CD4-positive, alpha-beta T cell treated with Interleukin-2 at 100 ng/mL for 4 hours (primary cell): ENCODE data around the gene TMC8.

Experiments
- DNase-seq: peaks from one replicate; pipeline ENCODE4 v3.0.0-alpha.2; 2020; ENCODE audit warnings: low spot score

Gene TMC8

DNA sequence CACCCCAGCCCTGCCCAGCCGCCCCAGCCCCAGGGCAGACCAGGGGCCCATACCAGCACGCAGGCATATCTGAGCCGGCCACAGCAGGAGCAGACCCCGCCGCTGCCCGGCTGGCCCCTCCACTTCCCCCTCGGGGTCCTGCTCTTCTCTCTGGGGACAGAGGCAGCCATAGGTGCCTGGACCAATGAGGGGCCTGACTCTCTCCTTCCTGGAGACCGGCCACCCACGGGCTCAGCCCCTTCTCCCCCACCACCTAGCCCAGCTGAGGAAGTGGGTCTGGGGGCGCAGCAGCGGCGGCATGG, 5.8 kb upstream of the TMC8 start:
- no peak for DNase-seq

- peak; percentile 39 for DNase-seq
Observed at GRCh38 chr17:78125138-78125913, 5.2 kb upstream of the TMC8 start.

DNA sequence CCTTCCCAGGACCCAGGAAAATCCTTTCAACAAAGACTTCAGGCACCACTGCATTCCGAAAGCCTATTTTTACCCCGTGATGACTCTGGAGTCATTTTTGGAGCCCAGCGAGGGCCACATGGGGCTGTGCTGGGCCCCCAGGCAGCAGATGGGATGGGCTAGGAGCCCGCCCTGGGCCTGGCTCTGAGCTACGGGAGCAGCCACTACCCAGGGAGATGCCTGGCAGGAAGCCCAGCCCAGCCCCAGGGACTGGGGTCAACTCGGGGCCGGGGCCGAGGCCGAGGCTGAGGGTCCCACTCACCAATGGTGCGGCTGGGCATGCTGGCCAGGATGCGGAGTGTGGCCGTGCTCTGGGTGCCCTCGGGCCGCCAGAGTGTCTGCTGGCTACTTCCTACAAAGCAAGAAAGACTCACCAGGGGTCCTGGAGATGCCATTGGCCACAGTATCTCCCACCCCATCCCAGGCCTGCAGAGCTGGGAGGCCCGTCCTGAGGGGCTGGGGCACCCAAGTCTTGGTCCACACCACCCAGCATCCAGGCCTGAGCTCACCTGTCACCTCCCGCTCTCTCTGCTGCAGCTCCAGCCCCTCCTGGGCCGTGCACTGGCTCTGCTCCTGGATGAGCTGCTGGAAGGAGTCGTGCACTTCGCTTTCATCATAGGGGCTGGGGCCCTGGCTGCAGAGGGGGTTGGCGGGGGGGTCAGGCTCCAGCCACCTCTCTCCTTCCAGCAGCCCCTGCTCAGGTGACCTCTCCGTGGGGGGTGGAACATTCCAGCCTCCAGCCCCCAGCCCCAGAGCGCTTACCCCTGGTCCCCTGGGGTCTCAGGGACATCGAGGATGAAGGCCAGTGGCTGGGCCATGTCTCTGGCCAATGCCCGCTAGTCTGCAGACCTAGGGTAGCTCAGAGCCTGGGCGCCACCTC, 4.3 kb upstream of the TMC8 start:
- no peak for DNase-seq

GRCh38 chr17:78126895-78127238, 3.7 kb upstream of the TMC8 start:
- DNase-seq: no peak

DNA sequence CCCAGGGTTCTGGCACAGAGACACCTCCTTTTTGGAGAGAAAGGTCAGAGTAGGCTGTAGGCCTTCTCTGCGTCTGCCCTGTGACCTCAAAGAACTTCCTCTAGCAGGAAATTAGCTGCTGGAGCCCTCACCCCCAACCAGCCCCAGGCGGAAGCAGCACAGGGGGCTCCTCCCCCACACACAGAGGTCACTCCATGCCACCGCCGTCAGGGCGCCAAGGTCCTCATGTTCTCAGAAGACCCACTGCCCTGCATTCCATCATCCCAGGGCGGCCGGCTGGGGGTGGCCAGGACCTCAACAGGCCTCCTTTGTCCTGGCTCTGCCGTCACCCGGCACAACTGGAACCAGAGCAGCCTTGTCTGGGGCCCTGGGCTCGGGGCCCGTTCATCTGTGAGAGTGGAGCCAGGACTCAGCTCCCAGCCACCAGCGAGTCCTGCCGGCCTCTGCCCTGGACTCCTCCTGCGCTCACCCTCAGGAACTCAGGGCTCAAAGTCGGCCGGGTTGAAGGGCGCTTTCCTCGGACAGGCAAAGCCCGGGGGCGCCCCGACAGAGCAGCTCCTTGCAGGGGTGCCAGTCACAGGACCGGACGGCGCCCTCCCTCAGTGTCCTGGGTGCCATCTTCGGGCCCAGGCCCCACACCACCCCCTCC, 3.2 kb upstream of the TMC8 start:
- peak; percentile 73 for DNase-seq

- DNase-seq: no peak
Observed at GRCh38 chr17:78127888-78128550, 2.6 kb upstream of the TMC8 start.

DNA sequence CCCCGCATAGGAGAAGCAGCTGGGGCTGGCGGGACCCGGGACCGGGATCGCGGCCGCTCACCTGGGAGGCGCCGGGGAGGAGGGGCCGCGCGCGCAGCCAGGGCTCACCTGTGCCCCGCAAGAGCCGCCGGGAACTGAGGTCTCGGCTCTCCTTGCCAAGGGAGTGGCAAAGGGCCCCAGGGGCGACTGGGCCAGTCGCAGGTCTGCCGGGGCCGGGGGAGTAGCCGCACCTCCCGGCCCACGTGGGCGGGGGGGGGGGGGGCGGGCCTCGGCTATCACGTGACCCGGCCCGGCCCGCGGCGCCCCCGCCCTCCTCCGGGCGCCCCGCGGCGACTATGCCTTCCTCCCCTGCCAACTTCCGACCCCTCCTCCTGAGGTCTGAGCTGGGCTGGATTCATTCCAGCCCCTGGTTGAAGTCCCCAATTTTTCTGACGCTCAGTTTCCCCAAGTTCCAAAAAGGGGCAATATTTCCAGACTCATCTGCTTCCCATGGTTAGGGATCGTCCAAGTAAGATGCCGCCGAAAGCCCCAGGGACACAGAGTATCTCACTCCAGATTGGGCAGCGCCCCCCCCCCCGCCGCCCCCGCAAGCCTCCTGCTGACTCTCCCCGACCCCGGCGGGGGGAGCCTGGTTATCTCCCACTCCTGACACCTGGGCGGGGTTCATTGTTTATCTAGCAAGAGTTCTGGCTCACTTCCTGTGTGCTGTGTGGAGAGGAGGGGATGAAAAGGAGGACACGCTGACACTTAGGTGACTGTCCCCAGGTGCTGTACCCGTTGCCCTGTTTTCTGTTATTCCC, 1.8 kb upstream of the TMC8 start, which contains the start of gene TMC6:
Gene TMC6, minus strand, starts transcription at position 205 of the 800 bp plus-strand sequence. CDS start 1,923 bp downstream, outside the sequence.
- DNase-seq: peak; percentile 81

GRCh38 chr17:78129351-78130089, 1.1 kb upstream of the TMC8 start:
- DNase-seq: peak; percentile 47

- DNase-seq: no peak
Observed at GRCh38 chr17:78130090-78130436, 508 bp upstream of the TMC8 start.

DNA sequence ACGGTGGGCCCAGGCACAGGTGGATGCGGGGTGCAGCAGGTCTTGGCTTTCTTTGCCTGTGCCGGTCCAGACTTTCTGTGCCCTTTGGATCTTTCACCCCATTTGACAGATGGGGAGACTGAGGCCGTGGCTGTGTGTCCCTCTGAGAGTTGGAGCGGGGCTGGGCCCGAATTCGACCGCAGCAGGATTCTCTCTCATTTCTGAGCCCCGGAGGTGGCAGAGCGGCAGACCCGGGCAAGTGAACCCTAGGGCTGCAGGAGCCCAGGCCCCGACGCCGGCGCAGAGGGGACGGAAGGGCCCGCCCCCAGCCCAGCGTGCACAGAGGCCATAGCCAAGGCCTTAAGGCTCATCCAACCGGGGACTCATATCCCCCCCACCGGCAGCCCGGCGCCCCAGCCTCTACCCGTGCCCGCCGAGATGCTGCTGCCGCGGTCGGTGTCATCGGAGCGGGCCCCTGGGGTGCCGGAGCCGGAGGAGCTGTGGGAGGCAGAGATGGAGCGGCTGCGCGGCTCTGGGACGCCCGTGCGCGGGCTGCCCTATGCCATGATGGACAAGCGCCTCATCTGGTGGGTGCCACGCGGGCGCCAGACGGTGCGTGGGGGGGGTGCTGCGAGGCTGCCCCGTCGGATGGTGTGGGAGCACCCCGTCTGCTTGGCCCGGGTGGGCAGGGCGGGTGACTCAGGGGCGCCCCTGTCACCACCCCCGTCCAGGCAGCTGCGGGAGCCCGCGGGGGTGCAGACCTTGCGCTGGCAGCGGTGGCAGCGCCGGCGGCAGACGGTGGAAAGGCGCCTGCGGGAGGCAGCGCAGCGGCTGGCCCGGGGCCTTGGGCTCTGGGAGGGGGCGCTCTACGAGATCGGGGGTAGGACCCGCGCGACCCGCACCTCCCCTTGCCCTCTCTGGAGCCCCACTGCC, 857 bp downstream of the TMC8 start:
- peak; percentile 51 for DNase-seq

DNA sequence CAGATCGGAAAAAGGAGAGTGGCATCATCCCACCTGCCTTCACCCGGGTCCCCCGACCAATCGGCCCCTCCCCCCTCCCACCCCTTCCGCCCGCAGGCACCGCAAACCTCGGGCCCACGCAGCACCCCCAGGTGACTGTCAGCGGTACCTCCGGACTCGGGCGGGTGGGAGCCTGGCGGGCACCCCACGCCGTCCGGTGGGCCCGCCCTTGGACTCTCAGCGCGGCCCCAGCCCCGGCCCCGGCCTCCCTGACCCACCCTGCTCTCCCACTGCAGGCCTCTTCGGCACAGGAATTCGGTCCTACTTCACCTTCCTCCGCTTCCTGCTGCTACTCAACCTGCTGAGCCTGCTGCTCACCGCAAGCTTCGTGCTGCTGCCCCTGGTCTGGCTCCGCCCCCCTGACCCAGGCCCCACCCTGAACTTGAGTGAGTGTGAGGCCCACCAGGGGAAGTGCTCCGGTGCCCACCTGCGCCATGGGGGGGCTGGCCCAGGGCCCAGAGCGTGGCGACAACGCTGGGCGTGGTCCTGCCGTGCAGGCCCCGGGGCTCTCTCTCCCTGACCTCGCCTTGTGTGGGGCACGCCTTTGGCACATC, 1.6 kb downstream of the TMC8 start:
- DNase-seq: peak; percentile 70

DNA sequence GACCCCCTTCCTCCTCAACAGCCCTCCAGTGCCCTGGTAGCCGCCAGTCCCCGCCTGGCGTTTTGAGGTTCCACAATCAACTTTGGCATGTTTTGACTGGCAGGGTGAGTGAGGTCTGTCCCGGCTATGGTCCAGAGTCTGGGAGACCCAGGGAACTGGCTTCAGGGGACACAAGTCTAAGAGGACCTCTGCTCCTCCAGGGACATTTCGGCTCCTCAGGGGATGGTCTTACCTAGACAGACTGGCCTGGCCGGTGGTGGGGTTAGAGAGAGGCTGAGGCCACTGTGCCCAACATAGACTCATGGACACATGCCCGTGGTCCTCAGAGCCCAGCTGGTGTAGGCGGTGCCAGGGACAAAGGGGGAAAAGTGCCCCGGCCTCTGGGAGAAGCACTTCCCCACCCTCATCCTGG, 2.2 kb downstream of the TMC8 start:
- DNase-seq: no peak

GRCh38 chr17:78133179-78133951, 2.8 kb downstream of the TMC8 start:
- no peak for DNase-seq

DNA sequence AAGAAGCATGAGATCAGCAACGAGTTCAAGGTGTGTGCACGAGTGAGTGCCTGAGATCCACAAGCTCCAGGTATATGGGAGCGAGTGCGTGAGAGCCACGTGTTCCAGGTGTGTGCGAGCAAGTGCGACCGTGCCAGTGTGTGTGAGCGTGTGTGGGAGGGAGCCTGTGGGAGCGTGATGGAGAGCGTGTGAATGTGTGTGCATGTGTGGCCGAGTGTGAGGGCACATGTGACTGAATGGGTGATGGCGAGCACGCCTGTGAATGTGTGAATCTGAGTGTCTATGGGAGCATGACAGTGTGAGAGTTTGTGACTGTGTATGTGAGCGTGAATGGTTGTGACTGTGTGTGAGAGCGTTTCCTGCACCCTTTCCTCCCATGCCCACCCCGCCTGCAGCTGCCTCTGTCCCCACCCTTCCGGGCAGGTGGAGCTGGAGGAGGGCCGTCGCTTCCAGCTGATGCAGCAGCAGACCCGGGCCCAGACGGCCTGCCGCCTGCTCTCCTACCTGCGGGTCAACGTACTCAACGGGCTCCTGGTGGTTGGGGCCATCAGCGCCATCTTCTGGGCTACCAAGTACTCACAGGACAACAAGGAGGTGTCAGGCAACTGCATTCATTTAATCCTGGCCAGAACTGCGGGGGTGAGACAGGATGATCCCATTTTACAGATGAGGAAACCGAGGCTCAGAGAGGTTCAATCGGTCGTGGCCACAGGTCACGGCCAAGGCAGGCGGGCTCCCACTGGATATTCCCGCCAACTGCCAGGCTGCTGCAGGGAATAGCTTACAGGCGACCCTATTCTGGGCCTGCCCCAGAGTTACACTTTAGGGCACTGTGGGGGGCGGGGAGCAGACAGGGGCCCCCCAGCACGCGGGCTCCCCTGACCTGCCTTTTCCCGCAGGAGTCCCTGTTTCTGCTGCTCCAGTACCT, 3.7 kb downstream of the TMC8 start:
- DNase-seq: peak; percentile 87

DNA sequence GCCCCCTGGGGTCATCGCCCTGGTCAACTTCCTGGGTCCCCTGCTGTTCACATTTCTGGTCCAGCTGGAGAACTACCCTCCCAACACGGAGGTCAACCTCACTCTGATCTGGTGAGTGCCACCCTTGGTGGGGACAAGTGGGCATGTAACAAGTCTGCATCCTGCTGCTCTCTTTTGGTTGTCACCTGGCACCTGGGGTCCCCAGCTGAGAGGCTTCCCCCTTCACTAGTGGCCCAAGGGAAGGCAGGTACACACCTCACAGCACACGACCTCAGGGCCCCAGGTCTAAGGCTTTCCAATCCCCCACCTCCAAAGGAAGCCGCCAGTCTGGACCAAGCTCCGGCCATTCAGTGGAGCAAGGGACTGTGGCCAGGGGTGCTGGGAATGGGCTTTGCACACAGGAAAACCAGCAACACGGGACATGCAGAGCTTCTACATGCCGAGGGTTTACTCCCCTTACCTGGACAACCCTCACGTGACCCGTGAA, 4.4 kb downstream of the TMC8 start:
- DNase-seq: no peak

- no peak for DNase-seq
Observed at GRCh38 chr17:78135858-78136500, 5.4 kb downstream of the TMC8 start.
